SKM-1 treated with dmso at 0.1 percent for 144 hours (cell line): ENCODE data around the gene TGM1.

Experiments
- DNase-seq: peaks from one replicate; lab custom pipeline; 2025; ENCODE audit not compliant: unreplicated experiment; lab: John Stamatoyannopoulos, UW

The TGM1 gene

GRCh38 chr14:24292118-24292807 is 29.3 kb upstream of the TGM1 start:
- DNase-seq: no peak

GRCh38 chr14:24291446-24292117 is 28.6 kb upstream of the TGM1 start:
- no peak for DNase-seq

GRCh38 chr14:24290746-24291145 is 27.8 kb upstream of the TGM1 start:
- no peak for DNase-seq

GRCh38 chr14:24289649-24290280 is 26.8 kb upstream of the TGM1 start:
- DNase-seq: no peak

GRCh38 chr14:24286996-24287395 is 24.0 kb upstream of the TGM1 start:
- DNase-seq: no peak

- no peak for DNase-seq
Observed at GRCh38 chr14:24285351-24285750, 22.4 kb upstream of the TGM1 start.

GRCh38 chr14:24284501-24285035 is 21.6 kb upstream of the TGM1 start:
- no peak for DNase-seq

GRCh38 chr14:24283796-24284460 is 21.0 kb upstream of the TGM1 start:
- DNase-seq: no peak

GRCh38 chr14:24282736-24283135 is 19.8 kb upstream of the TGM1 start:
- no peak for DNase-seq

- no peak for DNase-seq
Observed at GRCh38 chr14:24281636-24282035, 18.7 kb upstream of the TGM1 start.

- DNase-seq: no peak
Observed at GRCh38 chr14:24280797-24281460, 18.0 kb upstream of the TGM1 start.

GRCh38 chr14:24279301-24280186 is 16.6 kb upstream of the TGM1 start:
- DNase-seq: no peak

GRCh38 chr14:24278424-24278823 is 15.4 kb upstream of the TGM1 start:
- no peak for DNase-seq

- peak; percentile 67 for DNase-seq
Observed at GRCh38 chr14:24277606-24278321, 14.8 kb upstream of the TGM1 start.

- no peak for DNase-seq
Observed at GRCh38 chr14:24277071-24277470, 14.1 kb upstream of the TGM1 start.

- DNase-seq: peak; percentile 63
Observed at GRCh38 chr14:24274101-24274543, 11.1 kb upstream of the TGM1 start.

GRCh38 chr14:24273422-24273998 is 10.5 kb upstream of the TGM1 start:
- no peak for DNase-seq

GRCh38 chr14:24272467-24272866 is 9.5 kb upstream of the TGM1 start:
- no peak for DNase-seq

- no peak for DNase-seq
Observed at GRCh38 chr14:24271834-24272263, 8.9 kb upstream of the TGM1 start.
